DOHH2 (cell line): Measurements from ENCODE around the gene PGM2.

Source experiments
- H3F3A ChIP-seq: fragments of 200-600 bp; sonication (generic), shearing (Covaris generic); 2 replicates; pipeline ENCODE4 v1.6.0; 2016; ENCODE audit warnings: antibody characterized with exemption, mild to moderate bottlenecking; ENCODE audit not compliant: control insufficient read depth, insufficient read depth
- H3K27ac ChIP-seq: fragments of 200-600 bp; sonication (generic); 2 replicates; pipeline ENCODE4 v1.5.1; 2014; ENCODE audit warnings: low read depth, mild to moderate bottlenecking, low read length, moderate library complexity
- H3K27me3 ChIP-seq: fragments of 200-600 bp; sonication (generic); 2 replicates; pipeline ENCODE4 v1.6.1; 2014; ENCODE audit warnings: mild to moderate bottlenecking, low read length, mixed read lengths; ENCODE audit not compliant: control insufficient read depth
- H3K36me3 ChIP-seq: fragments of 200-600 bp; sonication (generic); 2 replicates; pipeline ENCODE4 v1.6.1; 2014; ENCODE audit warnings: mild to moderate bottlenecking, low read length, moderate library complexity, mixed read lengths; ENCODE audit not compliant: control insufficient read depth
- H3K4me1 ChIP-seq: fragments of 200-600 bp; sonication (generic); 2 replicates; pipeline ENCODE4 v1.6.1; 2014; ENCODE audit warnings: mild to moderate bottlenecking, low read length, mixed read lengths; ENCODE audit not compliant: control insufficient read depth
- H3K4me2 ChIP-seq: fragments of 200-600 bp; sonication (generic); 2 replicates; pipeline ENCODE4 v1.6.0; 2014; ENCODE audit warnings: mild to moderate bottlenecking, low read length, moderate library complexity
- H3K4me3 ChIP-seq: fragments of 200-600 bp; sonication (generic); 2 replicates; pipeline ENCODE4 v1.5.1; 2014; ENCODE audit warnings: mild to moderate bottlenecking, low read length, mixed read lengths
- H3K79me2 ChIP-seq: fragments of 200-600 bp; sonication (generic); 2 replicates; pipeline ENCODE4 v1.6.1; 2014; ENCODE audit warnings: mild to moderate bottlenecking, low read length, mixed read lengths; ENCODE audit not compliant: control insufficient read depth
- H3K9me2 ChIP-seq: fragments of 200-600 bp; sonication (generic); replicated peaks from 2 replicates; pipeline ENCODE4 v1.6.1; 2014; ENCODE audit warnings: mild to moderate bottlenecking, low read length, mixed read lengths; ENCODE audit not compliant: control insufficient read depth
- H3K9me3 ChIP-seq: fragments of 200-600 bp; sonication (generic); 2 replicates; pipeline ENCODE4 v1.6.1; 2014; ENCODE audit warnings: antibody characterized with exemption, low read length, mixed read lengths; ENCODE audit not compliant: control insufficient read depth, insufficient read depth
- H4K20me1 ChIP-seq: fragments of 200-600 bp; sonication (generic); 2 replicates; pipeline ENCODE4 v1.6.0; 2014; ENCODE audit warnings: low read depth, mild to moderate bottlenecking, antibody characterized with exemption, low read length, moderate library complexity; ENCODE audit not compliant: control insufficient read depth, insufficient read depth
- CTCF ChIP-seq: fragments of 200-600 bp; sonication (generic); IDR thresholded peaks from one replicate; pipeline ENCODE4 v1.5.1; 2014; ENCODE audit warnings: antibody characterized with exemption, mild to moderate bottlenecking, low read depth, low read length; ENCODE audit not compliant: poor library complexity, severe bottlenecking
- EZH2phosphoT487 ChIP-seq: fragments of 200-600 bp; sonication (generic); IDR thresholded peaks from 2 replicates; pipeline ENCODE4 v1.6.1; 2017; ENCODE audit warnings: borderline replicate concordance, mild to moderate bottlenecking, antibody characterized with exemption, low read length, moderate library complexity, mixed read lengths

Gene PGM2

DNA sequence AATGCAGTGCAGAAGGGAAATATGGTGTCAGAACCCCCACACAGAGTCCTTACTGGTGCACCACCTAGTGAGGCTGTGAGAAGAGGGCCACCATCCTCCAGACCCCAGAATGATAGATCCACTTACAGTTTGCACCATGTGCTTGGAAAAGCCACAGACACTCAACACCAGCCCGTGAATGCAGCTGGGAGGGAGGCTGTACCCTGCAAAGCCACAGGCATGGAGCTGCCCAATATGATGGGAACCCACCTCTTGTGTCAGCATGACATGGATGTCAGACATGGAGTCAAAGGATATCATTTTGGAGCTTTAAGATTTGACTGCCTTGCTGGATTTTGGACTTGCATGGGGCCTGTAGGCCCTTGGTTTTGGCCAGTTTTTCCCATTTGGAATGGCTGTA is 34.2 kb upstream of the PGM2 start:
- no peaks in the 10 kb centered on the region for H3K79me2 ChIP-seq
- H3K9me3 ChIP-seq = no peaks in the 10 kb centered on the region; the same call in 1 of the 2 replicates
- H3K36me3 ChIP-seq = no peaks in the 10 kb centered on the region
- no peak overlapping the region for H3K4me2 ChIP-seq
- no peaks in the 10 kb centered on the region for H4K20me1 ChIP-seq
- no peak overlapping the region for H3K4me3 ChIP-seq
- no peak overlapping the region for H3K27ac ChIP-seq
- peaks cover 15% of the 10 kb centered on the region for H3K27me3 ChIP-seq
- H3K9me2 ChIP-seq = no peaks in the 10 kb centered on the region
- H3K4me1 ChIP-seq = no peaks in the 10 kb centered on the region
- TF ChIP-seq CTCF = no peak
- TF ChIP-seq EZH2phosphoT487 = no peak
- H3F3A ChIP-seq = no peaks in the 10 kb centered on the region

DNA sequence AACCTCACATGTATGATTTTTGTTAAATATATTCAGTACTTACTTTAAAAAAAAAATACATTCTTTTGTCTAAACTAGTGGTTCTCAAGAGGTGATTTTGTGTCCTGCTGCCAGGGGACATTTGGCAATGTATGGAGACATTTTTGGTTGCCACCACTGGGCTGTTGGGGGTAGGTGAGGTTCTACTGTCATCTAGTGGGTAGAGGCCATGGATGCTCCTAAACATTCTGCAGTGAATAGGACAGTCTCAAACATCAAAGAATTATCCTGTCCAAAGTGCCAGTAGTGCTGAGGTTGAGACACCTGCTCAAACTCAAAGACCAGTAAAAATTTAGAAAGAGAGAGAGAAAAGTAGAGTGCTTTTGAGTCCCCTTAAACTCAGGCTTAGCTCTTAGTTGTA is 32.9 kb upstream of the PGM2 start:
- Histone ChIP-seq H3K9me3 (no peaks in the 10 kb centered on the region; the same call in 1 of the 2 replicates), H3K79me2 (no peaks in the 10 kb centered on the region), H4K20me1 (no peaks in the 10 kb centered on the region), H3K4me2 (no peak overlapping the region), H3K27me3 (peaks cover 15% of the 10 kb centered on the region), H3K27ac (no peak overlapping the region), H3F3A (no peaks in the 10 kb centered on the region), H3K36me3 (no peaks in the 10 kb centered on the region), H3K4me1 (no peaks in the 10 kb centered on the region), H3K9me2 (no peaks in the 10 kb centered on the region), H3K4me3 (no peak overlapping the region)
- TF ChIP-seq EZH2phosphoT487 (no peak), CTCF (peak; percentile 48)

GRCh38 chr4:37794056-37794455 is 32.4 kb upstream of the PGM2 start:
- Histone ChIP-seq H3K27me3 (peaks cover 15% of the 10 kb centered on the region), H3K4me3 (no peak overlapping the region), H3K27ac (no peak overlapping the region), H3K4me2 (no peak overlapping the region), H3F3A (no peaks in the 10 kb centered on the region), H3K79me2 (no peaks in the 10 kb centered on the region), H3K9me2 (no peaks in the 10 kb centered on the region), H3K9me3 (no peaks in the 10 kb centered on the region; the same call in 1 of the 2 replicates), H3K4me1 (no peaks in the 10 kb centered on the region), H4K20me1 (no peaks in the 10 kb centered on the region), H3K36me3 (no peaks in the 10 kb centered on the region)
- TF ChIP-seq EZH2phosphoT487 = no peak
- TF ChIP-seq CTCF = no peak
